Measurements from ENCODE around the gene BLOC1S6. TPM values are rescaled to one million over a fixed set of nuclear protein-coding genes. Genes with fewer than 3 reads are reported as not detected.

Gene BLOC1S6
- total and polyA plus RNA-seq, 2 of the 13 experiments (the other 11 are each of a cell fraction or from before 2014, with no cell fraction given) = 11.8 to 44.3 TPM

GRCh38 chr15:45539680-45540079 lies 47.5 kb upstream of the BLOC1S6 start:
- Histone ChIP-seq H3K9ac (ENCODE audit: insufficient read depth, low read depth, low read length) (no peak overlapping the region), H4K20me1 (ENCODE audit: insufficient read depth, low read length) (no peaks in the 10 kb centered on the region), H3K4me1 (ENCODE audit: insufficient read depth, low read length) (no peaks in the 10 kb centered on the region), H3K27me3 (ENCODE audit: control insufficient read depth in 1 of 2, insufficient read depth in 2 of 2, low read length in 2 of 2) (peaks cover 0 to 14% of the 10 kb centered on the region in 2 experiments; a peak in 1 of 5 replicates), H3K27ac (ENCODE audit: extremely low read length, insufficient read depth, low read length) (no peak overlapping the region), H3K36me3 (replicated peaks in 1 of 2; ENCODE audit: control insufficient read depth in 1 of 2, insufficient read depth in 2 of 2, low read length in 2 of 2) (no peaks in the 10 kb centered on the region), H3K9me3 (ENCODE audit: low read length) (no peaks in the 10 kb centered on the region), H2AFZ (ENCODE audit: low read length) (no peak overlapping the region), H3K79me2 (ENCODE audit: insufficient read depth, low read length) (no peaks in the 10 kb centered on the region), H3K4me2 (ENCODE audit: low read depth, low read length) (no peak overlapping the region), H3K4me3 (replicated peaks in 1 of 3; ENCODE audit: insufficient read depth in 1 of 3, low read depth in 2 of 3, low read length in 3 of 3) (no peak overlapping the region)
- in situ Hi-C loops (cut with HindIII; ENCODE audit: extremely low pct_ligation_motif_present, low pct_unique_long_range_greater_than_20kb) (no loop called here), intact Hi-C loops (cut with micrococcal nuclease; ENCODE audit: unreplicated experiment) (no loop called here)
- no peak for DNase-seq (ENCODE audit: low spot score)
- no peak for ATAC-seq
- POLR2A ChIA-PET = no interaction called here
- no peak for FAIRE-seq
- no peak for TF ChIP-seq ZNF230 (CRISPR knock-in tag; IDR thresholded peaks at IDR 0.05)
- no TSS peak for BruUV-seq (replicated peaks)
- WGBS (ENCODE audit: low lambda C conversion rate) = 27% methylated on average over 3 of the region's 3 CpGs
- CTCF ChIA-PET (ENCODE audit: low intra/inter-chr PET ratio, low total read pairs) = no interaction called here

DNA sequence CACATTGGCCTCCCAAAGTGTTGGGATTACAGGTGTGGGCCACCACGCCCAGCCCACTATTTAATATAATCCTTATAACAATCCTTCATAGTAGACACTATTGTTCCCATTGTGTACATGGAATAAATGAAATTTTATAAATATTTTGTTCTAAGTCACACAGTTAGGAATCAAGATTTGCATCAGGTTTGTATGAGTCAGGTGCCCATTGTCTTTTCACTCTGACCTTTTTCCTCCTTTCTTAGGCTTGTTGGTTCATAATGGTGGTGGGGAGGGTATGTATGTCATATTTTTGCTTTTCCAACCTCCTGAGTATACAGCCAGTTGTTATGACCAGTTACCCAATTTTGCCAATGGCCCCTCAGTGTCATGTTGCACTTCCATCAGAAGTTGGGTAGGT lies 46.6 kb upstream of the BLOC1S6 start:
- 14% methylated on average over 1 of the region's 1 CpG for WGBS (ENCODE audit: low lambda C conversion rate)
- no peaks in the 10 kb centered on the region for H4K20me1 ChIP-seq (ENCODE audit: insufficient read depth, low read length)
- CTCF ChIA-PET (ENCODE audit: low intra/inter-chr PET ratio, low total read pairs) = no interaction called here
- ATAC-seq (no peak), DNase-seq (ENCODE audit: low spot score) (no peak), FAIRE-seq (no peak)
- intact Hi-C loops (cut with micrococcal nuclease; ENCODE audit: unreplicated experiment) (no loop called here), in situ Hi-C loops (cut with HindIII; ENCODE audit: extremely low pct_ligation_motif_present, low pct_unique_long_range_greater_than_20kb) (no loop called here)
- TF ChIP-seq ZMAT3 (CRISPR knock-in tag; conservative IDR thresholded peaks at IDR 0.05) (no peak), POLR2AphosphoS2 (IDR thresholded peaks at IDR 0.05; ENCODE audit: low read depth, low read length) (no peak)
- no peak overlapping the region for H3K27ac ChIP-seq (ENCODE audit: extremely low read length, insufficient read depth, low read length)
- H3K9ac ChIP-seq (ENCODE audit: insufficient read depth, low read depth, low read length) = no peak overlapping the region
- H3K79me2 ChIP-seq (ENCODE audit: insufficient read depth, low read length) = no peaks in the 10 kb centered on the region
- H3K27me3 ChIP-seq (ENCODE audit: control insufficient read depth in 1 of 2, insufficient read depth in 2 of 2, low read length in 2 of 2) = peaks cover 0 to 9% of the 10 kb centered on the region in 2 experiments; a peak in 1 of 5 replicates
- POLR2A ChIA-PET = no interaction called here
- H3K4me3 ChIP-seq (replicated peaks in 1 of 3; ENCODE audit: insufficient read depth in 1 of 3, low read depth in 2 of 3, low read length in 3 of 3) = no peak overlapping the region
- no peaks in the 10 kb centered on the region for H3K9me3 ChIP-seq (ENCODE audit: low read length)
- BruUV-seq (replicated peaks) = no TSS peak
- no peak overlapping the region for H3K4me2 ChIP-seq (ENCODE audit: low read depth, low read length)
- H3K4me1 ChIP-seq (ENCODE audit: insufficient read depth, low read length) = no peaks in the 10 kb centered on the region
- H2AFZ ChIP-seq (ENCODE audit: low read length) = no peak overlapping the region
- H3K36me3 ChIP-seq (replicated peaks in 1 of 2; ENCODE audit: control insufficient read depth in 1 of 2, insufficient read depth in 2 of 2, low read length in 2 of 2) = no peaks in the 10 kb centered on the region

Measured in HepG2 (cell line).